CD1c-positive myeloid dendritic cell (primary cell): ENCODE measurements around the gene KIF26B.

Experiments used
- DNase-seq: peaks from one replicate; pipeline ENCODE4 v3.0.0-alpha.2; 2016; ENCODE audit errors: extremely low spot score

Gene KIF26B

DNA sequence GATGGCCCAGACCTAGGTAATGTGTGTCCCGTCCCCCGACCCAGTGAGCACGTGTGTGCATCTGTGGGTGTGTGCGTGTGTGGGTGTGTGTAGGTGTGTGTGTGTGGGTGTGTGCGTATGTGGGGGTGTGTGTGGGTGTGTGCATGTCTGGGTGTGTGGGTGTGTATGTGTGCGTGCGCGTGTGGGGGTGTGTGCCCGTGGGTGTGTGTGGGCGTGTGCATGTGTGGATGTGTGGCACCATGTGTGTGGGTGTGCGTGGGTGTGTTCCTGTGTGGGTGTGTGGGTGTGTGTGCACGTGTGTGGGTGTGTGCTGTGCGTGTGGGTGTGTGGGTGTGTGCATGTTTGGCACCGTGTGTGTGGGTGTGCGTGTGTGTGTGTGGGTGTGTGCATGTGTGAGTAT lies 309.5 kb downstream of the KIF26B start:
- DNase-seq = no peak

DNA sequence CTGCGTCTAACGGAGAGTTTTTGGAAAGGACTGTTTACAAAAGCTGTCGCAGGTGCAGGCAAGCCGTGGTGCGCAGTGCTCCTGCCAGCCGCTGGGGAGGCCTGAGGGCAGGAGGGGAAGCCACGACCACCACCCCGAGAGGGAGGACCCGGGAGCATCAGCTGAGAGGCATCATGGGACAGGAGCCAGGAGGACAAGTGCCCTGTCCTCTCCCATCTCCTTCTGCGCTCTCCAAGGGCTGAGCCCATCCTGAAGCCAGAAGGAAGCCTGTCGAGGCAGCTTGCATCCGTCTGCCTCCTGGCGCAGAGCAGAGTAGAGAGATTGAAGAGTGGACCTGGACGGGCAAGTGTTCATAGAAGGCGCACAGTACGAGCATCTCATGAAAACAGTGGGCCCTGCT lies 310.9 kb downstream of the KIF26B start:
- no peak for DNase-seq

DNA sequence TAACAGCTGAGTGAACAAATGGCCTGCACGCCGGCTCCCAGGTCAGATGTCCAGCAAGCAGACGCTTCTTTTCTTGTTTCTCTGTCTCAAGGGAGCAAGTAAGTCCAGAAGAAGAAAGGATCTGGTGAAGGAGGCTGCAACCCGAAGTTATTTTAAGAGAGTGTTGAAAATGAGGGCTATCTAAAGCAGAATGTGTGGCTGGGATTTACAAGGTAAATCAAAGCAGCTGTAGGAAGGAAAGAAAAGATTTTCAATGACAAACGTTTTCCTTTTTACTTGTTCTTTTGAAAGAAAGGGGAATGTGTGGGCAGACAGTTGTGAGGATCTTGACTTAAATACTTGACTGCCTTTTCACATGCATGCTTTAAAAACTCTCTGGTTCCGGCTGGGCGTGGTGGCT lies 311.5 kb downstream of the KIF26B start:
- no peak for DNase-seq

DNA sequence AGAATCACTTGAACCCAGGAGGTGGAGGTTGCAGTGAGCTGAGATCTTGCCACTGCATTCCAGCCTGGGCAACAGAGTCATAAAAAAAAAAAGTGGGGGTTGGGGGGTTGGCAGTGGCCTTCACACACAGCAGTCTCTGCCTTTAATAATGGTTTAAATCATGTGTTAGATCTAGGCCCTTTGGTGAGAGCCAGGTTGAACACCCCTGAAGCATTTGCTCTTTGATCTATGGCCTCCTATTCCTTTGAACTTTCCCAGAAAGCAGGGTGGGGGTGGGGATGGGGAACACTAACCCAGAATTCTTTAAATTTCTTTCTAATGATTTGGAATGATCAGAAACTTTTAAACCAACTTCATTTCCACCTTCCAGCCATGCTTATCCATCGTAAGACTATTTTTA lies 313.0 kb downstream of the KIF26B start:
- no peak for DNase-seq

DNA sequence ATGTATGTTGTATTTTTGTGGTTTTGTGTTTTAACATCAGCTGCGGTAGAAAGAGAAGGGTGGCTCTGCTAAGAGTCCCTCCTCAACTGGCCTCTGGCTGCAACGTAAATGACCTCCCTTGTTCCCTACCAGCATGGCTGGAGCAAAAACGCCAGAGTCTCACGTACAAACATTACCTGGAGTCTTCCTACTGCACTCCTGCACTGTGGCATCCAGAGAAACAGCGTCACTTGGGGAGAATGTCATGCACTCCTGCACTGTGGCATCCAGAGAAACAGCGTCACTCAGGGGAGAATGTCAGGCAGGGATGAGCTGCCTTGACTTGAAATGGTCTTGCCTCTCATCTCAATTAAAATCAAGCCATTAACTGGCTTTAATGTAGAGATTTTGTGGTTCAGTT lies 314.2 kb downstream of the KIF26B start:
- DNase-seq = no peak

DNA sequence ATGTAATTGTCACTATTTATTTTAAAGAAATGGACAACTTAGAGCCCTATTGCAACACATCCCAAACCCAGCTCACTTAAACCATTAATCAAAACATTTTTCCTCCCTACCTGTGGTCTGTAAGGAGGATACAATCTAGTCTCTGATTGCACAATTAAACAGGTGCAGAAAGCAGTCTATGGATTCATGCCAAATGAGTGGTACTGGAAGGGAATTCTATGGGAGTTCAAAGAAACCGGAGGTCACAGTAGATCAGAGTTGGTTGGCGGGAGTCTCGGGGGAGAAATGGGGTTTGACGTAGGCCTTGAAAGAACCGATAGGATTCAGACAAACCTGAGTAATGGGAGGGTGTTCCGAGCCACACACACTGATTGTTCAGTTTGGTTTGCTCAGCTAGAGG lies 314.9 kb downstream of the KIF26B start:
- DNase-seq = no peak

DNA sequence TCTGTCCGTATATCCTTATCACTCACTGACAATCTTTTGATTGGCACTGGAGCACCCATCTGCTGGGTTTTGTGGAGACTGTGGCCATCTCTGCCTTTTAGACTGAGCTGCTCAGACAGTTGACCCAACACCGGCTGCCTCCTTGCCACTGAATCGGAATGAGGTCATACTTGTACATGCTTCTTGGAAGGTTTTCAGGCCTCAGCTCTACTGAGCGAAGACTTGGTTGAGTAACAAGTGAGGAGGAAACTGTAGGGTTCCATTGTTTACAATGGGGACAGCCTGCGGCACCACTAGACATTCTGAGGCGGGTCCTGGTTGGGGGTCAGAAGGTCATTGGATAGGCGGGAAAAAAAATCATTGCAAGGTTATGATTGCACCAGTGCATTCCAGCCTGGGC lies 320.3 kb downstream of the KIF26B start:
- no peak for DNase-seq

DNA sequence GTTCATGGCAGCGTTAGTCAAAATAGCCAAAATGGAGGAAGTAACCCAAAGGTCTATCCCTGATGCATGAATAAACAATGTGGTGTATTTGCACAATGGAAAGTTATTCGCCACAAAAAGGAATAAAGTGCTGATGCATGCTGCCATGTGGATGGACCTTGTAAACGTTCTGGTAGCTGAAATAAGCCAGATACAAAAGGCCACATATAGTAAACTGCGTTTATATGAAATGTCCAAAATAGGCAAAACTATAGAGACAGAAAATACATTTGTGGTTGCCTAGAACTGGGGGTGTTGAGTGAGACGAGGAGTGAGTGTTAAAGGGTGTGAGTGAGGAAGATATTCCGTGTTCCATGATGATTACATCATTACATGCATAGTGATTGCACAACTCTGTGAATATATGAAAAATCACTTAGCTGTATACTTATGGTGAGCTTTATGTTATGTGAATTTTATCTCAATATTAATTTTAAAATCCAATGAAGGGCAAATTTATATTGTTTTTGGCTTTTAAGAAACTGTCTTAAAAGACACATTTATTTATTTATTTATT lies 321.3 kb downstream of the KIF26B start:
- peak; percentile 27 for DNase-seq

DNA sequence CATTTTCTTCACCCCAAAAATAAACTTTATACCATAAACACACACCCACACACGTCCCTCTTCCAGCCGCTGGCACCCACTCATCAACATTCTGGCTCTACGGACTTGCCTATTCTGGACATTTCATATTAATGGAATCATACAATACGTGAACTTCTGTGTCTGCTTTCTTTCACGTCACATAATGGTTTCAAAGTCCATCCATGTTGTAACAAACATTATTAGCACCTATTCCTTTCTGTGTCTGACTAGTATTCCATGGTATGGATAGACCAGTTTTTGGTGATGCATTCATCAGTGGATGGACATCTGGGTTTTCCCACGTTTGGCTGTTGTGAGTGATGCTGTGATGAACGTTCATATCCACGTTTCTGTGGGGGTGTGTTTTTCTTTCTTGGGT lies 323.2 kb downstream of the KIF26B start:
- DNase-seq = no peak

DNA sequence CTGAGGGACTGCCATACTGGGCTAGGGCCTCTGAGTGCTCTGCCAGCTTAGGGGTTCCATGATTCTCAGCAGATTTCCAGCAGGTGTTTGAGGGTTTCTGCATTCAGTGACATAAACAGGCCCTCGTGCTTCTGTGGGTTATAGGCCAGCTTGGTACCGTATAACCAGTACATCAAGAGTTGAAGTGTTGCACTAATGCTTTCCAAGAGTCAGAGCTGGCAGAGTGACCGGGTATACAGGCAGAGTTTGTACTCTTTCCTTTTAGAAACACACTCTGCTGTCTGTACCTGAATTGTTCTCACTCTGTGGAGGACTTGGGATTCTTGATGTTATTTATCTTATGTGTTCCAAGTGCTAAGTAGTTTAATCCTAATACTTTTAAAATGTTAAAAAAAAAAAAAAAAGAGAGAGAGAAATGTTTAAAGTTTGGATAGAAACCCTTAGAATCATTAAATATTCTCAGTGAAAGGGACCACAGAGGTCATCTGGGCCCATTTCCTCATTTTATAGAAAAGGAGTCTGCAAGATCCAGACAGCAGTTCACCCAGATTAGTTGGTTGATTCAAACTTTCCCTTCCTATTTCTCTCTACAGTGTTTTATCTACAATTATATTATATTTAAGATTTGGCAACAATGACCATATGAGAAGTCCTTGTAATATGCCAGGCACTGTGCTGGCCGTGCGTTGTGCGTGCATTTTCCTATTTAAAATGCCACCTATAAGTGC lies 325.8 kb downstream of the KIF26B start:
- DNase-seq = peak; percentile 48

DNA sequence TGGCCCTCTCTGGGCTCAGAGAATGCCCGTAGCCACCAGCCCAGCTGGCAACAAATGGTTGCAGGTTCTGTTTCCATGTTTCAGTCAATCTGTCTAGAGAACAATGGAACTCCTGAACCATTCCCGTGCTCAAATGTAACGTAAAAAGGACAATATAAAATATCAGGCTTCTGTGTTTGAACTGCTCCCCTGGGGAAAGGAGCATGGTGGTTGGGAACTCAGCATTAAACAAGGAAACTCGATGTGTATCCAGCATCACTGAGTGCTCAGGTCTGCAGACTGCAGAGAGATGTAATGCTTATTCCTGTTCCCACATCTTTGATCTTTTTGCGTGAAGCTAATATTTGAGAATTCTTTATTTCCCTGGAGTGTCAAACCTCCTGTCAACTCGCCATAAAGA lies 326.5 kb downstream of the KIF26B start:
- DNase-seq = no peak

DNA sequence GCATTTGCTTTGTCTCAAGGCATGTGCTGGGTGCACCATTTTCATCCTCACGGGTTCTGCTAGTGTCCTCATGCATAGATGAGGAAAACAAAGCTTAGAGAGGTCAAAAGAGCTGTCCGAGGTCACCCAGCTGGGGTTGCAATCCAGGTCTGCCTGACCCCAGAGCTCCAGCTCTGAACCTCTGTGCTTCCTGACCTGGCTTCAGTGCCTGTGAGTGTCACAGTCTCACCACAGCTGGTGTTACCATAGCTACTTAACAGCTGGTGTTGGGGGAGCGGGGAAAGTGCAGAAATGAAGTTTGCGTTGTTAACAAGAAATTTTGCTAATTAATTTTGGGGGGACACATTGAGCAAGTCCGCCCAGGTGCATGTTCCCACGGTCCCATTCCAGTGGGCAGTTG lies 328.5 kb downstream of the KIF26B start:
- DNase-seq = no peak

DNA sequence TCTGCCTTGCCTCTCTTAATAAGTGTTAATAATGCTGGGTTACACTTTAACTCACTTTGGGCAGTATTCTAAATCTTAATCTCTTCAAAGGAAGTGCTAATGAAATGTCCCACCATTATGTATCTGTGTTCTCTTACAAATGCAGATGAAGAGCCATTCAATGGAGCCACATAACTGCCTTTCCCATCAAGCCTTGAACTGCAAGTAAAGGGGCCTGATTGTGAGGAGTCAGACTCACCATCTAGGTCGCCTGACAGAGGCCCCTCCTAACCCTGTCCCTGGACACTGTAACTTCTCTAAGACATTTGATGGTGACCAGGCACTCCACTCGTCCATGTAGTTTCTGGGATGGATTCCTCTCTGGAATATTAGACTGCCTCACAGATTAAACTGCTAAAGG lies 329.4 kb downstream of the KIF26B start:
- DNase-seq = no peak

DNA sequence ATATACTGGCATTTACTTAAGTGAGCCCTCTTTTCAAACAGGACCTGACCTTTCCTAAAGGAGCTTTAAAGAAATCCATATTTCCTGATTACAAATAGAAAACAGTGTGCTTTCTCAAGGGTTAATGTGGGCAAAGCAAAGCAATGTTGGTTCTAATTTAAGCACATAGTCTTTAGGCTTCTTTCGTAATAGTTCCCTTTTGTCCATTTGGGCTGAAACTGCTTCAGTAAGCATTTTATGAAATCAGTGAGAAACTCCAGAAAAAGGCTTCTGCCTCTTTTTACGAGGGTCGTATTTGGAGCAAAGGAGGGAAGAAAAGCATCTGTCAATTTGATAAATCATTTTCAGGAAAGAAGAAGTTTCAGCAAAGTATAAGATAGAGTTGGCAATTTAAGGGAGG lies 331.2 kb downstream of the KIF26B start:
- DNase-seq = peak; percentile 37

DNA sequence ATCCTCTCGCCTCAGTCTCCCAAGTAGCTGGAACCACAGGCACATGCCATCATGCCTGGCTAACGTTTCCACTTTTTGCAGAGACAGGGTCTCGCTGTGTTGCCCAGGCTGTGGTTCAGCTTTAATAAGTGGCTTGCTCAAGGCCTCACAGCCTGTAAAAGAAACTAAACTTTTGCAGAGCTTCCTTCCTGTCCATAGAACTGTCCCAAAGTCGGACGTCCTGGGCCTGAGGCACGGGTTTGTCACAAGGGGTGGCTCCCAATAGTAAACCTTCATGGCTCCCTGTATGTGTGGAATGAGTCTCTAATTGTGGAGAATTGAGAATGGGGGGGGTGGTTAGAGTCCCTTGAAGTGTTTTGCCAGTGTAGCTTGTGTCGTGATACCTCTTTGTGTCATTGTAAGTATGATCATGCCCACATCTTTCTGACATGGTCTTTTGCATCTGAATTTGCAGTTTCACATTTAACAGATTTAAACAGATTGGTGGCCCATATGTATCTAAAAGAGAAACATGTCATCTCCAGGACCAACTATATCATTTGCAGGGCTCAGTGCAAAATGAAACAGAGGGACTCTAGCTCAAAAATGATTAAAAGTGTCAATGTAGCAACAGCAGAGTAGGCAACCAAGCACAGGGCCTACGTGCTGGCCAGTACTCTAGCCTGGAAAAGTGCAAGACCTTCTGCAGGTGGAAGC lies 332.1 kb downstream of the KIF26B start:
- no peak for DNase-seq

DNA sequence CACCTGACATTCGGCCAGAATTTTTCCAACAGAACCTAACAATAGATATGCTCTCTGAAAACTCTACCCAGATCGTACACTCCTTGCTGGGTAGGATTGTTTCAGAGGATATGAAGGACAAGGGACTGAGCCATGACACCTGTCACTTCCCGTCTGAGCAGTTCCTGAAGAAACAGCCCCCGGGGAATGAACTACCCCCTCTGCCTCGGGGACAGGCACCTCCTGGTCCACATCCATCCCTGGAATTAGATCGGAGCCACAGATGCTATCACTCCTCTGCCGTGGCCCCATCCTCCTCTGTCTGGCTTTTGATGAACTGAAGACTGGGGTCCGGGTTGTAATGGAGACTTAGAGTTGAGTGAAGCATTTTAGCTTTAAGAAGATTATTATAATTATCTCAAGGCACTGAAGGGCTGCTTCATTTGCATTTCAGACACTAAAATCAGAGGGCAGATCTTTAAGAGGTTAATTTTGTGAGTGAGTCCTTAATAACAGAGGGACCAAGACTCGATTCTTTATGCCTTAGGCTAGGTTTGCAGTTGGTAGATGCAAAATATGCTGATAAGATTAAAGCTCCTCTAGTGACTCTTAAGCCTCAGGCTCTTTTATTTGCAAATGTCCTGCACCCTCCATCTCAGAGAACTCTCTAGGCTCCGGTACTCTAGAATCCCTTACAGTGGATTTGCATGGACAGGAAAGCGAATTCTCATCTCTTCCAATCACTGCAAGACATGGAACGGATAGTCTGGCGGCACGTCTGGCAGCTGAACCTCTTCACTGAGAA lies 333.8 kb downstream of the KIF26B start:
- no peak for DNase-seq

DNA sequence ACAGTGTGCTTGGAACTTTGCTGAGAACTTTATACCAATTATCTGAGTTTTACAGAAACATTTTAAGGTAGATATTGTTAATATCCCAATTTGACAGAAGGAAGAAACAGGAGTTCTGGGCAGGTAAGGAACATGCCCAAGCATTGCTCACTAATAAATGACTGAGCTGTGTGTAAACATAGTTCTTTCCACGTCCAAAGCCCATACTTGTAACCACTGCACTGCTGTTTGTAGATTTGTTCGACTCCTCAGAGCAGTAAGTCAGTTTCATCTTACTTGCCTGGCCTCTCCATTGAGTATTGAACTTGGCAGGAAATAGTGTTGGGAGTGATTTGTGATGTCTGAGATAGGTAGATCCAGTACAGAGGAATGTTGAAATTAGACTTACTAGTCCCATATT lies 335.1 kb downstream of the KIF26B start:
- no peak for DNase-seq

DNA sequence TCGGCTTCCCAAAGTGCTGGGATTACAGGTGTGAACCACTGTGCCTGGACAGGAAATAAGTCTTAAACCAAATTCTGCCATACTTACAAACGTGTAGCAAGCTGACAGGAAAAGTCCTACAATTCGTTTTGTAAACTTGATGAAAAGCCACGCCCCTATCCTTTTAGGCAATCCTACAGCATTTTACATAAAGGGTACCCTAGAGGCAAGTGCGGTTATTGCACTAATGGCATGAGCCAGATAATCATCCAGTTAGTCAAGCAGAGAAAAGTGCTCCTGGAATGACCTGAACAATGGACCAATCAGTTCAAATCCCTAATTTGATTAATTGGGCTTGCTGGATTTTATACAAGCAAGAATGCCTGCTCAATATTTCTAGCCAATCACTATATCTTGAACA lies 338.2 kb downstream of the KIF26B start:
- peak; percentile 15 for DNase-seq

DNA sequence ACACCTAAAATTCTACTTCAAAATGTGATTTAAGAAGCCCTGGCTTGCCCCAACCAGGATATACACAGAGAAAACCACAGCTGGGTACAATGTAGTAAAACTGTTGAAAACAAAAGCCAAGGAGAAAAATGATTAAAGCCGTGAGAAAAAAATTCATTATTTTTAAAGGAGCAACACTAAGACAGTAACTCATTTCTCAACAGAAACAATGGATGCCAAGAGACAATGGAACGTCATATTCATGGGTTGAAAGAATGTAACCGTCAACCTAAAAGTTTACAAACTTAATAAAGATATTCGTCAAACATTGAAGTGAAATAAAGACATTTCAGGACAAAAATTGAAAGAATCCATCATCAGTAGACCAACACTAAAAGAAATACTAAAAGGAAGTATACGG lies 340.9 kb downstream of the KIF26B start:
- no peak for DNase-seq

DNA sequence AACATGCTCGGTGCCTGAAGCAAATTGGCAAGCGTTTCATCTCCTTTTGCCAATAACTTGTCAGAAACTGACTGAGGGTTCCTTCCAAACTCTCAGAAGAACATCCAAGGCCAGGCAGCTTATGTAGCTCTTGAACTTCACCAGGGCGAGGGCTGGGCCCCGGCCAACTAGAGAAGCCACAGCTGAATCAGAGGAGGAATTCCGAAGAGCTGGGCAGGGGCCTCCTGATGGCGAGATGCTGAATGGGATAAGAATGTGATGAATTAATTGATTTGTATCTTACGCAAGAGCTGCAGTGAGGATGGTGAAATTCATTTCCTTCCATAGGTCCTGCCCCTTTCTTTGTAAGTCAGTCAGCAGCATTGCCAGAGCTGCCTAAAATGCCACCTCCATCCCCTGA lies 345.8 kb downstream of the KIF26B start:
- DNase-seq = no peak

DNA sequence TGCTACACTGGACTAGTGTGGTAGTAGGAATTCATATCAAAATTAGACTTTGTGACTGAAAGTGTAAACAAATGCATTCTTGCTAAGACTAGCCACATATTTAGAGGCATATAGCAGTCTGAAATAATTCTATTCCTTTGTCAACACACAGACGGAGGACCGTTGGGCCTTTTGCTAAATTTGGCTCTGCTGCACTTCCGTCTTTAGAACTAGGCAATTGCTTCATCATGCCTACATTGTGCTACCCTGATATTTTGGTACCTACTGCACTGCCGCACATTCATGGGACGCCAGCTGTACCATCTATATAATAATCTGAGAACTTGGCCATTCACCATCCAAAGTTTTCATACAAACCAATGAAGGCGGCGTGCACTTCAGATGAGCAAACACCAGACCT lies 346.8 kb downstream of the KIF26B start:
- DNase-seq = no peak

DNA sequence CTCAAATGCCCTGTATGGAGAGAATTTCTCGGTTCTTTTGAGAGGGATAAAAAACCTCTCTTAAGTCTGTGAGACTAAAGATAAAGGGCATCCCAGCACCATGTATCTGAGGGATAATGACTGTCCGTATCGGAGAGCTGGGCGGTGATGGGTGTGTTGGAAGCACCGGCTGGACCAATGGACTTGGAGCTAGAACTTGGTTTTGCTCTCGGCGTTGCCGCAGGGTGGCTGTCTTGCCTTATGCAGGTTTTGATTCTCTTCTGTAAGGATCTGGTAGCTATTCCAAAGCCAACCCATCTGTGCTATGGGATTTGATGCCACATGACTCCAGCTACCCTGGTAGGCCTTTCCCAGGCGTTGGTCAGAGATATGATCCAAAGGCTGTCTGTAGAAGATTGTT lies 348.8 kb downstream of the KIF26B start:
- DNase-seq = no peak

DNA sequence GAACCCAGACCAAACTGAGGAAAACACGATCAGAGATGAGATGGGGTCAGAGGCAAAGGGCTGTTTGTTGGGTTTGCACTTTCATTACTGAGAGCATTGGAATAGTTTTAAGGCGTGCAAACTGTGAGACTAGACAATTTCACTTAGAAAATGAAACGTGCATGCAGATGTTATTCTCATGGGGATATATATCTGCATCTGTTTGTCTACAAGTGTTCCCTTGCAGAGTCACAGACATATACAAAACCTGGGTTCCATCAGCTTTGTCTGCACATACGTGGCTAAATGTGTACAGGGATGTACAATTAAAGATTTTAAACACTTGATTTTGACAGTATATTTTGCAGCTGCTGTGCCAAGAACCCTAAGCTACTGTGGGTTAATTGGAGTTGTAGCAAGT lies 355.4 kb downstream of the KIF26B start:
- no peak for DNase-seq
